Neural progenitor cell (in vitro differentiated cells): ENCODE data around the gene PCDH15.

Experiments used
- EZH2 ChIP-seq: fragments of 200-600 bp; sonication (generic); IDR thresholded peaks from 2 replicates; pipeline ENCODE4 v1.6.1; 2017; ENCODE audit warnings: antibody characterized with exemption, mild to moderate bottlenecking, moderate library complexity
- EZH2phosphoT487 ChIP-seq: fragments of 200-600 bp; sonication (generic); IDR thresholded peaks from 2 replicates; pipeline ENCODE4 v1.6.1; 2017; ENCODE audit warnings: antibody characterized with exemption
- TF ChIP-seq, protein P1 (sequence below): fragments of 200-600 bp; sonication (generic); IDR thresholded peaks from 2 replicates; pipeline ENCODE4 v1.5.1; 2017; ENCODE audit warnings: antibody characterized with exemption, mild to moderate bottlenecking

DNA sequence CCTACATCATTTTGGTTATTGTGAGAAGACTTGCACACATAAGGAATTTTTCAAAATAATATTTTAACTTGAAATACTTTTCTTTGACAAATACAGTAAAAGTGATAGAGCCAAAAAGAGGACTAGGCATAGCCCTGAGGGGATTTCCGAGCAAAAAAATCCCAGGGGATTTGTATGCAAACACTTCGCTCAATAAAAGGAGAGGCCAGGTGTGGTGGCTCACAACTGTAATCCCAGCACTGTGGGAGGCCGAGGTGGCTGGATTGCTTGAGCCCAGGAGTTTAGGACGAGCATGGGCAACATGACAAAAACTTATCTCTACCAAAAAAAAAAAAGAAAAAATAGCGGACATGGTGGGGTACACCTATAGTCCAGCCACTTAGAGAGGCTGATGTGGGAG, 193.0 kb downstream of the PCDH15 start:
- TF ChIP-seq, protein P1, sequence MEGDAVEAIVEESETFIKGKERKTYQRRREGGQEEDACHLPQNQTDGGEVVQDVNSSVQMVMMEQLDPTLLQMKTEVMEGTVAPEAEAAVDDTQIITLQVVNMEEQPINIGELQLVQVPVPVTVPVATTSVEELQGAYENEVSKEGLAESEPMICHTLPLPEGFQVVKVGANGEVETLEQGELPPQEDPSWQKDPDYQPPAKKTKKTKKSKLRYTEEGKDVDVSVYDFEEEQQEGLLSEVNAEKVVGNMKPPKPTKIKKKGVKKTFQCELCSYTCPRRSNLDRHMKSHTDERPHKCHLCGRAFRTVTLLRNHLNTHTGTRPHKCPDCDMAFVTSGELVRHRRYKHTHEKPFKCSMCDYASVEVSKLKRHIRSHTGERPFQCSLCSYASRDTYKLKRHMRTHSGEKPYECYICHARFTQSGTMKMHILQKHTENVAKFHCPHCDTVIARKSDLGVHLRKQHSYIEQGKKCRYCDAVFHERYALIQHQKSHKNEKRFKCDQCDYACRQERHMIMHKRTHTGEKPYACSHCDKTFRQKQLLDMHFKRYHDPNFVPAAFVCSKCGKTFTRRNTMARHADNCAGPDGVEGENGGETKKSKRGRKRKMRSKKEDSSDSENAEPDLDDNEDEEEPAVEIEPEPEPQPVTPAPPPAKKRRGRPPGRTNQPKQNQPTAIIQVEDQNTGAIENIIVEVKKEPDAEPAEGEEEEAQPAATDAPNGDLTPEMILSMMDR, result no peak
- TF ChIP-seq EZH2 (no peak), EZH2phosphoT487 (no peak)
